Measurements from ENCODE around the gene ATP6AP1.

GRCh38 chrX:154486052-154486395, 57.5 kb downstream of the ATP6AP1 start:
- TF ChIP-seq CTCF (IDR thresholded peaks at IDR 0.05) (no peak), REST (IDR thresholded peaks at IDR 0.05; ENCODE audit: insufficient read depth in 1 of 2, low read depth in 2 of 2, low read length in 1 of 2) (no peak), SIN3A (IDR thresholded peaks at IDR 0.05; ENCODE audit: borderline replicate concordance, insufficient read depth, low read depth, low read length) (no peak), POLR2AphosphoS5 (IDR thresholded peaks at IDR 0.05; ENCODE audit: low read depth, low read length) (no peak), TCF7L2 (IDR thresholded peaks at IDR 0.05; ENCODE audit: low read depth, low read length) (no peak)
